H1 (cell line): ENCODE data around the gene MCOLN3. TPM values are rescaled to one million over a fixed set of nuclear protein-coding genes. Genes with fewer than 3 reads are reported as not detected.

Experiments used
- CTCF ChIA-PET: fragments of 300-600 bp; sonication (Branson Sonifier 250); formaldehyde crosslinking; loops from one replicate; lab custom pipeline; 2021; ENCODE audit not compliant: partially characterized antibody; lab: Charles Lee
- POLR2A ChIA-PET: fragments of 300-600 bp; sonication (Branson Sonifier 250); formaldehyde crosslinking; loops from one replicate; lab custom pipeline; 2021; ENCODE audit warnings: inconsistent platforms; ENCODE audit not compliant: partially characterized antibody; lab: Charles Lee
- DNase-seq, 2 experiments: peaks; one replicate each; pipeline versions ENCODE4 v3.0.0 to v3.0.0-alpha.2; 2010 to 2022; ENCODE audit warnings: low spot score in 2 of 2, low read depth in 1 of 2, mixed read lengths in 1 of 2
- FAIRE-seq: peaks from 2 replicates; lab custom pipeline; 2011; peaks lifted over from hg19 to GRCh38; lab: Jason Lieb, UNC
- H2AFZ ChIP-seq: 2 replicates; pipeline ENCODE4 v1.8.1; 2012; ENCODE audit warnings: low read length, inconsistent platforms
- H2AK5ac ChIP-seq: 2 replicates; pipeline ENCODE4 v1.6.1; 2013; ENCODE audit warnings: low read depth, low read length
- H2BK120ac ChIP-seq: replicated peaks from 2 replicates; pipeline ENCODE3; 2013; ENCODE audit warnings: low read depth, low read length, inconsistent platforms
- H2BK12ac ChIP-seq: 2 replicates; pipeline ENCODE4 v1.6.1; 2013; ENCODE audit warnings: low read depth, low read length
- H2BK15ac ChIP-seq: 2 replicates; pipeline ENCODE4 v1.6.1; 2013; ENCODE audit warnings: low read length
- H2BK20ac ChIP-seq: 2 replicates; pipeline ENCODE4 v1.6.1; 2013; ENCODE audit warnings: low read length
- H2BK5ac ChIP-seq: 2 replicates; pipeline ENCODE4 v1.6.1; 2013; ENCODE audit warnings: low read depth, low read length
- H3K14ac ChIP-seq: 2 replicates; pipeline ENCODE4 v1.6.1; 2013; ENCODE audit warnings: inconsistent platforms; ENCODE audit not compliant: insufficient read length
- H3K18ac ChIP-seq: 2 replicates; pipeline ENCODE4 v1.6.1; 2013; ENCODE audit warnings: low read length; ENCODE audit errors: extremely low read depth
- H3K23ac ChIP-seq: 2 replicates; pipeline ENCODE4 v1.6.1; 2013; ENCODE audit warnings: inconsistent platforms; ENCODE audit not compliant: insufficient read length
- H3K23me2 ChIP-seq: 2 replicates; pipeline ENCODE4 v1.6.1; 2013; ENCODE audit warnings: low read depth, low read length
- H3K27ac ChIP-seq: 2 replicates; pipeline ENCODE4 v1.6.1; 2011; ENCODE audit warnings: low read depth, low read length, inconsistent platforms
- H3K27me3 ChIP-seq, 4 experiments: replicated peaks in 1 of 4; 1 replicate in 1 of 4; 2 replicates in 3 of 4; pipeline versions ENCODE4 v1.6.1 to v1.8.1; 2011 to 2013; ENCODE audit warnings: low read length in 3 of 4, mild to moderate bottlenecking in 3 of 4, inconsistent platforms in 2 of 4, mixed read lengths in 2 of 4, moderate library complexity in 1 of 4; ENCODE audit not compliant: control insufficient read depth in 3 of 4, insufficient read depth in 3 of 4; ENCODE audit errors: extremely low read depth in 1 of 4
- H3K36me3 ChIP-seq, 4 experiments: 2 replicates each; pipeline versions ENCODE4 v1.6.1 to v1.8.1; 2011 to 2013; ENCODE audit warnings: mild to moderate bottlenecking in 4 of 4, low read length in 3 of 4, moderate library complexity in 2 of 4, control low read depth in 1 of 4, inconsistent platforms in 1 of 4; ENCODE audit not compliant: insufficient read depth in 4 of 4, control insufficient read depth in 2 of 4
- H3K4ac ChIP-seq: replicated peaks from 2 replicates; pipeline ENCODE3; 2013; ENCODE audit warnings: low read length, low read depth, mixed read lengths, inconsistent platforms; ENCODE audit not compliant: insufficient read length
- H3K4me1 ChIP-seq, 4 experiments: replicated peaks in 1 of 4; 1 replicate in 1 of 4; 2 replicates in 3 of 4; pipeline versions ENCODE4 v1.6.1 to v1.8.1; 2011 to 2013; ENCODE audit warnings: low read length in 3 of 4, inconsistent platforms in 2 of 4, mixed read lengths in 1 of 4; ENCODE audit not compliant: insufficient read depth in 4 of 4, control insufficient read depth in 3 of 4
- H3K4me2 ChIP-seq, 2 experiments: 2 replicates each; pipeline versions ENCODE4 v1.6.1 to v1.8.1; 2011 to 2013; ENCODE audit warnings: low read depth in 2 of 2, low read length in 2 of 2, control low read depth in 1 of 2, inconsistent platforms in 1 of 2, mild to moderate bottlenecking in 1 of 2; ENCODE audit not compliant: insufficient read depth in 1 of 2
- H3K4me3 ChIP-seq, 4 experiments: fragments of 200-600, 300-600 bp in 1 of 4; sonication (generic), shearing (Covaris generic), sonication (Bioruptor Twin) in 1 of 4; 2 replicates each; pipeline versions ENCODE4 v1.5.1 to v1.8.1; 2011 to 2016; ENCODE audit warnings: low read length in 4 of 4, low read depth in 3 of 4, control low read depth in 2 of 4, inconsistent platforms in 2 of 4, mild to moderate bottlenecking in 2 of 4, mixed read lengths in 1 of 4, moderate library complexity in 1 of 4; ENCODE audit not compliant: insufficient read depth in 2 of 4; ENCODE audit errors: extremely low read depth in 1 of 4
- H3K56ac ChIP-seq: replicated peaks from 2 replicates; pipeline ENCODE3; 2013; ENCODE audit warnings: low read depth, mild to moderate bottlenecking, mixed read lengths, low read length, inconsistent platforms; ENCODE audit not compliant: insufficient read length
- H3K79me1 ChIP-seq: 2 replicates; pipeline ENCODE4 v1.6.1; 2013; ENCODE audit warnings: low read depth, low read length, control low read depth
- H3K79me2 ChIP-seq, 2 experiments: 2 replicates each; pipeline versions ENCODE4 v1.6.1 to v1.8.1; 2012 to 2013; ENCODE audit warnings: low read length in 2 of 2, mild to moderate bottlenecking in 2 of 2, inconsistent platforms in 1 of 2; ENCODE audit not compliant: insufficient read depth in 2 of 2, control insufficient read depth in 1 of 2
- H3K9ac ChIP-seq, 4 experiments: replicated peaks in 1 of 4; 1 replicate in 1 of 4; 2 replicates in 3 of 4; pipeline versions ENCODE4 v1.6.1 to v1.8.1; 2011 to 2013; ENCODE audit warnings: low read depth in 3 of 4, low read length in 3 of 4, control low read depth in 2 of 4, mild to moderate bottlenecking in 2 of 4, moderate library complexity in 2 of 4, inconsistent platforms in 1 of 4; ENCODE audit errors: extremely low read depth in 1 of 4
- H3K9me3 ChIP-seq, 2 experiments: 2 replicates each; pipeline versions ENCODE4 v1.6.1 to v1.8.1; 2012 to 2013; ENCODE audit warnings: mild to moderate bottlenecking in 2 of 2, moderate library complexity in 2 of 2, control low read depth in 1 of 2, inconsistent platforms in 1 of 2, low read depth in 1 of 2, low read length in 1 of 2, mixed read lengths in 1 of 2; ENCODE audit not compliant: insufficient read depth in 2 of 2
- H4K20me1 ChIP-seq, 2 experiments: replicated peaks in 1 of 2; 2 replicates each; pipeline versions ENCODE3 to v1.8.1; 2011 to 2013; ENCODE audit warnings: inconsistent platforms in 2 of 2, low read length in 2 of 2, mild to moderate bottlenecking in 1 of 2; ENCODE audit not compliant: insufficient read depth in 2 of 2, control insufficient read depth in 1 of 2
- H4K5ac ChIP-seq: 2 replicates; pipeline ENCODE4 v1.6.1; 2013; ENCODE audit warnings: low read length, low read depth, mixed read lengths, inconsistent platforms; ENCODE audit not compliant: insufficient read length
- H4K8ac ChIP-seq: 2 replicates; pipeline ENCODE4 v1.8.0; 2013; ENCODE audit warnings: mild to moderate bottlenecking, moderate library complexity, low read length, inconsistent platforms; ENCODE audit not compliant: insufficient read depth; ENCODE audit errors: extremely low read depth
- H4K91ac ChIP-seq: replicated peaks from 2 replicates; pipeline ENCODE3; 2013; ENCODE audit warnings: low read length, mixed read lengths, inconsistent platforms; ENCODE audit not compliant: insufficient read length
- JUN ChIP-seq: IDR thresholded peaks from 2 replicates; pipeline ENCODE4 v1.6.1; 2011; ENCODE audit warnings: low read depth, mild to moderate bottlenecking, improper control_type of control experiment, low read length
- MAX ChIP-seq: IDR thresholded peaks from 2 replicates; pipeline ENCODE4 v1.6.1; 2012; ENCODE audit warnings: inconsistent platforms
- SAP30 ChIP-seq: fragments of 300-600 bp; sonication (generic); IDR thresholded peaks from 2 replicates; pipeline ENCODE4 v1.7.1; 2012; ENCODE audit warnings: low read length, moderate library complexity, mild to moderate bottlenecking, inconsistent platforms; ENCODE audit not compliant: insufficient read depth, insufficient replicate concordance
- WGBS, 2 experiments: shearing (Covaris generic) in 1 of 2; methylation state at CpG; one replicate each; pipeline versions ENCODE4 v1.1.6 to v1.1.7; 2013 to 2015; ENCODE audit warnings: low lambda C conversion rate in 2 of 2, mixed read lengths in 2 of 2, inconsistent platforms in 1 of 2, low coverage in 1 of 2, missing lambda C conversion rate in 1 of 2; ENCODE audit not compliant: insufficient replicate concordance in 2 of 2, insufficient coverage in 1 of 2, insufficient read length in 1 of 2; ENCODE audit errors: extremely low coverage in 1 of 2, missing lambda C conversion rate in 1 of 2; 5-methylcytosine and 5-hydroxymethylcytosine counted together
- polyA plus RNA-seq, 7 experiments: library from polyadenylated mRNA; depleted of rRNA in 3 of 7; stranded (reverse) in 5 of 7; unstranded in 2 of 7; fragments of >200 nt in 5 of 7; fragments of 200-250 nt in 2 of 7; gene quantifications; 1 replicate in 5 of 7; 2 replicates in 1 of 7; 4 replicates in 1 of 7; pipeline versions ENCODE4 v1.2.1 to v1.2.3, GENCODE V29; 2011 to 2013; ENCODE audit warnings: missing spikeins in 2 of 7, mixed read lengths in 2 of 7
- total RNA-seq: library from RNA; stranded (reverse); fragmentation: NEBNext Ultra II Directional; extraction: Animal tissue kit (Norgen Biotek cat#: 25700); gene quantifications from 2 replicates; pipeline ENCODE4 v1.2.1, GENCODE V29; 2021

The MCOLN3 gene
- total and polyA plus RNA-seq, 2 of the 8 experiments (the other 6 are each of a cell fraction or from before 2014, with no cell fraction given): 3.8 to 4.9 TPM

GRCh38 chr1:85068846-85069245 is 20.5 kb upstream of the MCOLN3 start:
- no peak for FAIRE-seq
- CTCF ChIA-PET: interaction anchor here (1.0 to 2.0 kb wide), 6 partner anchors 9 to 190 kb away, joined by 3 to 7 read pairs (median 4); partner anchors contain the start of gene C1orf52
- H3K14ac ChIP-seq: no peak overlapping the region

More at GRCh38 chr1:85068846-85069245, 20.5 kb upstream of the MCOLN3 start:
- Histone ChIP-seq H3K36me3 (no peaks in the 10 kb centered on the region), H3K56ac (no peak overlapping the region), H4K20me1 (no peaks in the 10 kb centered on the region), H3K23me2 (peaks cover 2% of the 10 kb centered on the region; the same call in 1 of the 2 replicates), H3K9ac (no peak overlapping the region), H3K27me3 (no peaks in the 10 kb centered on the region), H3K4me2 (no peak overlapping the region), H2BK15ac (no peak overlapping the region), H4K8ac (no peak overlapping the region), H3K79me2 (no peaks in the 10 kb centered on the region), H3K23ac (no peak overlapping the region), H3K4me3 (no peak overlapping the region), H3K4me1 (no peaks in the 10 kb centered on the region), H3K4ac (no peak overlapping the region)
- WGBS, 2 experiments: 88% methylated on average over 2 of the region's 2 CpGs; no CpG with 5 or more reads in 1 of the 2 experiments
- no peak for DNase-seq
- no peak for TF ChIP-seq MAX
- TF ChIP-seq JUN: no peak
- no peak for TF ChIP-seq SAP30
- TF ChIP-seq, all 59 proteins: peak for 0
- no peak overlapping the region for H2BK5ac ChIP-seq
- no peak overlapping the region for H2BK120ac ChIP-seq
- H3K9me3 ChIP-seq: no peaks in the 10 kb centered on the region
- H2BK12ac ChIP-seq: no peak overlapping the region
- H3K79me1 ChIP-seq: no peaks in the 10 kb centered on the region
- no peak overlapping the region for H2AFZ ChIP-seq
- no peak overlapping the region for H2BK20ac ChIP-seq
- POLR2A ChIA-PET: no interaction called here
- no peak overlapping the region for H3K27ac ChIP-seq
- H4K5ac ChIP-seq: no peak overlapping the region
- no peak overlapping the region for H2AK5ac ChIP-seq
- no peak overlapping the region for H4K91ac ChIP-seq
- H3K18ac ChIP-seq: no peak overlapping the region
